Peyer's patch (tissue), 4 donors: ENCODE measurements around the gene CCDC15. TPM values are rescaled to one million over a fixed set of nuclear protein-coding genes. Genes with fewer than 3 reads are reported as not detected.

Experiments
- DNase-seq, 3 donors: peaks; one replicate each; pipeline ENCODE4 v3.0.0-alpha.2; 2017 to 2019
- H3K27ac ChIP-seq, 4 donors: fragments of 200-600 bp; sonication (generic); one replicate each; pipeline ENCODE4 v1.5.1; 2016 to 2019
- H3K27me3 ChIP-seq, 2 donors: fragments of 200-600 bp; sonication (generic); one replicate each; pipeline ENCODE4 v1.5.1; 2019
- H3K36me3 ChIP-seq, 3 donors: fragments of 200-600 bp; sonication (generic); one replicate each; pipeline ENCODE4 v1.5.1; 2016 to 2019
- H3K4me1 ChIP-seq, 4 donors: fragments of 200-600 bp; sonication (generic); one replicate each; pipeline ENCODE4 v1.5.1; 2016 to 2019
- H3K4me3 ChIP-seq, 4 donors: fragments of 200-600 bp; sonication (generic); 1 replicate in 3 of 4; 2 replicates in 1 of 4; pipeline ENCODE4 v1.5.1; 2016 to 2019; ENCODE audit warnings: mild to moderate bottlenecking in 1 of 4
- H3K9me3 ChIP-seq, 4 donors: fragments of 200-600 bp; sonication (generic); one replicate each; pipeline ENCODE4 v1.5.1; 2016 to 2019; ENCODE audit warnings: mild to moderate bottlenecking in 1 of 4
- CTCF ChIP-seq, 6 experiments: fragments of 450-650 bp in 4 of 6; fragments of 200-600 bp in 2 of 6; sonication (generic) in 1 of 6; IDR thresholded peaks; one replicate each; pipeline ENCODE4 v1.5.1; 2017 to 2019; ENCODE audit warnings: antibody characterized with exemption in 6 of 6, mild to moderate bottlenecking in 3 of 6, moderate library complexity in 1 of 6
- POLR2A ChIP-seq, 2 donors: fragments of 450-650 bp; IDR thresholded peaks; one replicate each; pipeline ENCODE4 v1.5.1; 2017; ENCODE audit warnings: antibody characterized with exemption in 2 of 2, mild to moderate bottlenecking in 2 of 2, moderate library complexity in 2 of 2
- total RNA-seq, 4 donors: library from RNA; depleted of rRNA; stranded (reverse); fragments of >200 nt; gene quantifications; one replicate each; pipeline ENCODE4 v1.1.0, GENCODE V29; 2016

Gene CCDC15
- total RNA-seq, result 1 to 10 TPM in 2 of 4 donors, under 1 TPM in 2; 0.35 to 7.4 (median 1.8) TPM

- Histone ChIP-seq H3K27ac (peak within 1 kb of the TSS; percentile 65 to 77 (median 70)), H3K4me3 (peak within 1 kb of the TSS; percentile 52 to 76 (median 68)), H3K27me3 (no peaks in the 10 kb centered on the region), H3K4me1 (peaks cover 0 to 7% (median 0%) of the 10 kb centered on the region in 4 donors), H3K9me3 (no peaks in the 10 kb centered on the region), H3K36me3 (no peaks in the 10 kb centered on the region)
- TF ChIP-seq POLR2A (IDR thresholded peaks at IDR 0.05) (peak; percentile 56 to 66), CTCF (IDR thresholded peaks at IDR 0.05) (no peak)
- DNase-seq, result peak; percentile 96 to 98 (median 98)
Observed at GRCh38 chr11:124953753-124954589, at the start of gene CCDC15. CCDC15 (plus strand) TSS chr11:124954202; CDS start chr11:124954733, 531 bp downstream.

GRCh38 chr11:124915541-124916369 is 38.2 kb upstream of the CCDC15 start:
- no peak for DNase-seq
- peaks cover 0 to 7% (median 0%) of the 10 kb centered on the region in 4 donors for H3K9me3 ChIP-seq
- H3K27ac ChIP-seq, result no peak overlapping the region
- H3K4me3 ChIP-seq, result no peak overlapping the region
- H3K27me3 ChIP-seq, result no peaks in the 10 kb centered on the region
- H3K4me1 ChIP-seq, result peaks cover 0 to under 1% (median 0%) of the 10 kb centered on the region in 4 donors
- TF ChIP-seq POLR2A (IDR thresholded peaks at IDR 0.05) (no peak), CTCF (IDR thresholded peaks at IDR 0.05) (no peak)
- H3K36me3 ChIP-seq, result no peaks in the 10 kb centered on the region

GRCh38 chr11:124916370-124916710 is 37.7 kb upstream of the CCDC15 start:
- H3K4me3 ChIP-seq, result no peak overlapping the region
- no peak overlapping the region for H3K27ac ChIP-seq
- H3K36me3 ChIP-seq, result no peaks in the 10 kb centered on the region
- no peak for TF ChIP-seq CTCF (IDR thresholded peaks at IDR 0.05)
- TF ChIP-seq POLR2A (IDR thresholded peaks at IDR 0.05), result no peak
- peaks cover 0 to 6% (median 3%) of the 10 kb centered on the region in 4 donors for H3K4me1 ChIP-seq
- no peak for DNase-seq
- H3K9me3 ChIP-seq, result peaks cover 0 to 7% (median 0%) of the 10 kb centered on the region in 4 donors
- H3K27me3 ChIP-seq, result no peaks in the 10 kb centered on the region

GRCh38 chr11:124917115-124917637 is 36.8 kb upstream of the CCDC15 start:
- no peak for DNase-seq
- no peak overlapping the region for H3K4me3 ChIP-seq
- no peak for TF ChIP-seq POLR2A (IDR thresholded peaks at IDR 0.05)
- no peak for TF ChIP-seq CTCF (IDR thresholded peaks at IDR 0.05)
- H3K27ac ChIP-seq, result no peak overlapping the region
- H3K9me3 ChIP-seq, result peaks cover 0 to 3% (median 0%) of the 10 kb centered on the region in 4 donors
- H3K27me3 ChIP-seq, result no peaks in the 10 kb centered on the region
- H3K36me3 ChIP-seq, result no peaks in the 10 kb centered on the region
- H3K4me1 ChIP-seq, result peaks cover 0 to 9% (median 3%) of the 10 kb centered on the region in 4 donors

- TF ChIP-seq POLR2A (IDR thresholded peaks at IDR 0.05), result no peak
- TF ChIP-seq CTCF (IDR thresholded peaks at IDR 0.05), result no peak
- H3K4me3 ChIP-seq, result no peak within 1 kb of the TSS
- H3K9me3 ChIP-seq, result no peaks in the 10 kb centered on the region
- H3K4me1 ChIP-seq, result peaks cover 0 to 9% (median 3%) of the 10 kb centered on the region in 4 donors
- DNase-seq, result no peak
- H3K27me3 ChIP-seq, result no peaks in the 10 kb centered on the region
- H3K27ac ChIP-seq, result no peak within 1 kb of the TSS
- H3K36me3 ChIP-seq, result no peaks in the 10 kb centered on the region
Observed at GRCh38 chr11:124918950-124919349, 35.1 kb upstream of the CCDC15 start, which contains the start of gene HEPN1. HEPN1 (plus strand) TSS chr11:124919250.
